ENCODE data around the gene NIT1. TPM values are rescaled to one million over a fixed set of nuclear protein-coding genes. Genes with fewer than 3 reads are reported as not detected.
A peak's percentile ranks its signal among the peaks of the same experiment; 100 is the strongest.

Gene NIT1
- total and polyA plus RNA-seq, 2 of the 13 experiments (the other 11 are each of a cell fraction or from before 2014, with no cell fraction given): 22.7 to 31.0 TPM

- TF ChIP-seq AHDC1 (CRISPR knock-in tag; IDR thresholded peaks at IDR 0.05; ENCODE audit: borderline replicate concordance) (0 out of 2 replicates have a peak, but pooled peaks have one; percentile 23), DNMT3B (CRISPR knock-in tag; conservative IDR thresholded peaks at IDR 0.05) (0 out of 2 replicates have a peak, but pooled peaks have one; percentile 52), KLF13 (CRISPR knock-in tag; IDR thresholded peaks at IDR 0.05) (no peak; the same call in 1 of the 2 replicates), ZNF660 (CRISPR knock-in tag; IDR thresholded peaks at IDR 0.05; ENCODE audit: borderline replicate concordance, low read depth) (no peak), ZNF788 (CRISPR knock-in tag; IDR thresholded peaks at IDR 0.05; ENCODE audit: borderline replicate concordance) (peak; percentile 50; the same call in 1 of the 2 replicates), NFYB (CRISPR knock-in tag; IDR thresholded peaks at IDR 0.05) (peak; percentile 71), SNAPC4 (CRISPR knock-in tag; IDR thresholded peaks at IDR 0.05) (0 out of 2 replicates have a peak, but pooled peaks have one; percentile 61), IKZF5 (CRISPR knock-in tag; IDR thresholded peaks at IDR 0.05) (0 out of 2 replicates have a peak, but pooled peaks have one; percentile 15), ZNF740 (CRISPR knock-in tag; IDR thresholded peaks at IDR 0.05) (peak; percentile 90), HNRNPH1 (optimal IDR thresholded peaks at IDR 0.05; ENCODE audit: low read depth, low read length) (no peak), HDAC2 (CRISPR knock-in tag; IDR thresholded peaks at IDR 0.05) (0 out of 2 replicates have a peak, but pooled peaks have one; percentile 11), ZNF570 (CRISPR knock-in tag; IDR thresholded peaks at IDR 0.05; ENCODE audit: borderline replicate concordance) (no peak), SP1 (IDR thresholded peaks at IDR 0.05) (no peak), SP1 (CRISPR knock-in tag; IDR thresholded peaks at IDR 0.05) (peak; percentile 75), SPEN (CRISPR knock-in tag; IDR thresholded peaks at IDR 0.05; ENCODE audit: low read depth) (peak; percentile 34; the same call in 1 of the 2 replicates), MBNL3 (CRISPR knock-in tag; conservative IDR thresholded peaks at IDR 0.05) (no peak)
These were observed 41.4 kb downstream of the NIT1 start, which contains the start of gene USP21 (continued) for GRCh38 chr1:161159087-161159912.
